ENCODE data around the gene TJP2. TPM values are rescaled to one million over a fixed set of nuclear protein-coding genes. Genes with fewer than 3 reads are reported as not detected.

TJP2 gene
- total and polyA plus RNA-seq, 5 donors from 2014 or later: 5.3 to 13.9 (median 10.6) TPM

- H3K9me3 ChIP-seq (ENCODE audit: control insufficient read depth in 2 of 2, low read length in 2 of 2): no peaks in the 10 kb centered on the region
- no peak for ATAC-seq (ENCODE audit: low read depth in 2 of 2)
- H3K27me3 ChIP-seq (ENCODE audit: control insufficient read depth, insufficient read depth, low read length): peaks cover 19% of the 10 kb centered on the region
- peaks cover 0 to 5% (median 2%) of the 10 kb centered on the region in 4 donors for H3K4me1 Mint-ChIP-seq
- H3K36me3 Mint-ChIP-seq: no peaks in the 10 kb centered on the region
- no peaks in the 10 kb centered on the region for H3K36me3 ChIP-seq (ENCODE audit: control insufficient read depth, insufficient read depth, low read length)
- peaks cover 3% of the 10 kb centered on the region for H3K4me1 ChIP-seq (ENCODE audit: control insufficient read depth, insufficient read depth, low read length, poor library complexity, severe bottlenecking)
- H3K27ac Mint-ChIP-seq: no peak overlapping the region
- H3K27ac ChIP-seq (ENCODE audit: insufficient read depth, low read length, poor library complexity, severe bottlenecking): no peak overlapping the region
- DNase-seq: no peak
- peaks cover 0 to 5% (median 0%) of the 10 kb centered on the region in 7 donors for H3K9me3 Mint-ChIP-seq
- H3K4me3 ChIP-seq (ENCODE audit: low read depth, low read length): no peak overlapping the region
- H3K27me3 Mint-ChIP-seq: peaks cover 52% of the 10 kb centered on the region
- no peak overlapping the region for H3K4me3 Mint-ChIP-seq
Measured at GRCh38 chr9:69323861-69324260, 149.8 kb downstream of the TJP2 start.

Other genes with a start within 250 kb of the TJP2 start
- not detected for gene PRKACG, start 160.2 kb upstream of the TJP2 start, total RNA-seq
- not detected for gene PRKACG, start 160.2 kb upstream of the TJP2 start, polyA plus RNA-seq
- gene FXN, start 138.5 kb upstream of the TJP2 start, total RNA-seq: 15.4 TPM
- gene FXN, start 138.5 kb upstream of the TJP2 start, polyA plus RNA-seq: 10 to 100 TPM; 37.2 to 58.7 (median 50.0) TPM
- gene ENTREP1, start 150.9 kb downstream of the TJP2 start, total RNA-seq: not detected
- gene ENTREP1, start 150.9 kb downstream of the TJP2 start, polyA plus RNA-seq: not detected

Measured in CD4-positive, CD25-positive, alpha-beta regulatory T cell (primary cell).